CD4-positive, CD25-positive, alpha-beta regulatory T cell (primary cell): ENCODE data around the gene TPST2. TPM values are rescaled to one million over a fixed set of nuclear protein-coding genes. Genes with fewer than 3 reads are reported as not detected.
A peak's percentile ranks its signal among the peaks of the same experiment; 100 is the strongest.

Experiments used
- ATAC-seq, 2 donors: fragments of 150-1000 bp; cut with Tn5 transposase; one replicate each; pipeline ENCODE4 v1.10.0; 2021; ENCODE audit warnings: low read depth in 2 of 2, moderate number of reproducible peaks in 2 of 2, moderate library complexity in 1 of 2
- DNase-seq, 3 donors: peaks; one replicate each; pipeline versions ENCODE4 v3.0.0 to v3.0.0-alpha.2; 2012 to 2022; ENCODE audit warnings: mixed read lengths in 1 of 3
- H3K27ac ChIP-seq: one replicate; pipeline ENCODE4 v1.7.0; 2013; ENCODE audit warnings: mild to moderate bottlenecking, low read length; ENCODE audit not compliant: insufficient read depth, poor library complexity, severe bottlenecking
- H3K27me3 ChIP-seq: one replicate; pipeline ENCODE4 v1.7.0; 2013; ENCODE audit warnings: low read length; ENCODE audit not compliant: control insufficient read depth, insufficient read depth
- H3K36me3 ChIP-seq: one replicate; pipeline ENCODE4 v1.7.0; 2013; ENCODE audit warnings: mild to moderate bottlenecking, low read length, moderate library complexity; ENCODE audit not compliant: control insufficient read depth, insufficient read depth
- H3K4me1 ChIP-seq: 2 replicates; pipeline ENCODE4 v1.7.0; 2013; ENCODE audit warnings: mild to moderate bottlenecking, low read length; ENCODE audit not compliant: insufficient read depth, control insufficient read depth, poor library complexity, severe bottlenecking
- H3K4me3 ChIP-seq: one replicate; pipeline ENCODE4 v1.7.0; 2013; ENCODE audit warnings: low read depth, mild to moderate bottlenecking, low read length, moderate library complexity
- H3K9me3 ChIP-seq, 2 experiments: 1 replicate in 1 of 2; 2 replicates in 1 of 2; pipeline ENCODE4 v1.7.0; 2013; ENCODE audit warnings: low read length in 2 of 2, mild to moderate bottlenecking in 1 of 2, moderate library complexity in 1 of 2; ENCODE audit not compliant: control insufficient read depth in 2 of 2
- H3K27ac Mint-ChIP-seq, 3 donors: one replicate each; pipeline ENCODE4 v1.8.0; 2020 to 2022; ENCODE audit warnings: mild to moderate bottlenecking in 3 of 3, mixed read lengths in 3 of 3, moderate library complexity in 2 of 3
- H3K27me3 Mint-ChIP-seq: one replicate; pipeline ENCODE4 v1.8.0; 2022; ENCODE audit warnings: mild to moderate bottlenecking, mixed read lengths
- H3K36me3 Mint-ChIP-seq: one replicate; pipeline ENCODE4 v1.8.0; 2020; ENCODE audit warnings: mixed read lengths
- H3K4me1 Mint-ChIP-seq, 4 donors: one replicate each; pipeline ENCODE4 v1.8.0; 2020 to 2022; ENCODE audit warnings: mixed read lengths in 4 of 4, mild to moderate bottlenecking in 1 of 4
- H3K4me3 Mint-ChIP-seq, 4 donors: one replicate each; pipeline ENCODE4 v1.8.0; 2020 to 2022; ENCODE audit warnings: mild to moderate bottlenecking in 4 of 4, mixed read lengths in 4 of 4, moderate library complexity in 3 of 4
- H3K9me3 Mint-ChIP-seq, 7 donors: one replicate each; pipeline ENCODE4 v1.8.0; 2020 to 2022; ENCODE audit warnings: mixed read lengths in 7 of 7, mild to moderate bottlenecking in 3 of 7, moderate library complexity in 2 of 7
- polyA plus RNA-seq, 4 donors: library from polyadenylated mRNA; unstranded; fragments of 300-500 nt; fragmentation: Illumina TruSeq; gene quantifications; one replicate each; pipeline ENCODE4 v1.2.3, GENCODE V29; 2021
- total RNA-seq: library from RNA; stranded (reverse); gene quantifications from one replicate; pipeline ENCODE4 v1.2.3, GENCODE V29; 2022

TPST2 gene
- total and polyA plus RNA-seq, 5 donors from 2014 or later, result 36.0 to 64.6 (median 55.0) TPM

- H3K4me1 Mint-ChIP-seq, result peaks cover 49 to 80% (median 64%) of the 10 kb centered on the region in 4 donors
- H3K27me3 ChIP-seq, result no peaks in the 10 kb centered on the region
- H3K27ac Mint-ChIP-seq, result peak overlapping the region; percentile 28 to 99 (median 69)
- no peak overlapping the region for H3K27ac ChIP-seq
- H3K36me3 Mint-ChIP-seq, result peaks cover 26% of the 10 kb centered on the region
- peak overlapping the region; percentile 44 to 96 (median 90) for H3K4me3 Mint-ChIP-seq
- no peak overlapping the region for H3K4me3 ChIP-seq
- peaks cover 0 to 2% (median 0%) of the 10 kb centered on the region in 7 donors for H3K9me3 Mint-ChIP-seq
- DNase-seq (no peak), ATAC-seq (no peak)
- no peaks in the 10 kb centered on the region for H3K27me3 Mint-ChIP-seq
- peaks cover 15% of the 10 kb centered on the region for H3K36me3 ChIP-seq
- H3K4me1 ChIP-seq, result peaks cover 46% of the 10 kb centered on the region
- no peaks in the 10 kb centered on the region for H3K9me3 ChIP-seq
Measured at GRCh38 chr22:26481112-26481693, 108.7 kb downstream of the TPST2 start.

GRCh38 chr22:26480611-26480932, 109.4 kb downstream of the TPST2 start:
- Mint-ChIP-seq H3K9me3 (peaks cover 0 to 2% (median 0%) of the 10 kb centered on the region in 7 donors), H3K36me3 (peaks cover 24% of the 10 kb centered on the region), H3K4me1 (peaks cover 46 to 74% (median 59%) of the 10 kb centered on the region in 4 donors), H3K27me3 (no peaks in the 10 kb centered on the region), H3K4me3 (peak overlapping the region; percentile 44 to 96 (median 90)), H3K27ac (peak overlapping the region in 2 of 3 donors; percentile 28 to 44)
- no peak overlapping the region for H3K27ac ChIP-seq
- H3K4me1 ChIP-seq, result peaks cover 46% of the 10 kb centered on the region
- no peaks in the 10 kb centered on the region for H3K9me3 ChIP-seq
- ATAC-seq (no peak), DNase-seq (no peak)
- no peak overlapping the region for H3K4me3 ChIP-seq
- no peaks in the 10 kb centered on the region for H3K27me3 ChIP-seq
- peaks cover 21% of the 10 kb centered on the region for H3K36me3 ChIP-seq

DNA sequence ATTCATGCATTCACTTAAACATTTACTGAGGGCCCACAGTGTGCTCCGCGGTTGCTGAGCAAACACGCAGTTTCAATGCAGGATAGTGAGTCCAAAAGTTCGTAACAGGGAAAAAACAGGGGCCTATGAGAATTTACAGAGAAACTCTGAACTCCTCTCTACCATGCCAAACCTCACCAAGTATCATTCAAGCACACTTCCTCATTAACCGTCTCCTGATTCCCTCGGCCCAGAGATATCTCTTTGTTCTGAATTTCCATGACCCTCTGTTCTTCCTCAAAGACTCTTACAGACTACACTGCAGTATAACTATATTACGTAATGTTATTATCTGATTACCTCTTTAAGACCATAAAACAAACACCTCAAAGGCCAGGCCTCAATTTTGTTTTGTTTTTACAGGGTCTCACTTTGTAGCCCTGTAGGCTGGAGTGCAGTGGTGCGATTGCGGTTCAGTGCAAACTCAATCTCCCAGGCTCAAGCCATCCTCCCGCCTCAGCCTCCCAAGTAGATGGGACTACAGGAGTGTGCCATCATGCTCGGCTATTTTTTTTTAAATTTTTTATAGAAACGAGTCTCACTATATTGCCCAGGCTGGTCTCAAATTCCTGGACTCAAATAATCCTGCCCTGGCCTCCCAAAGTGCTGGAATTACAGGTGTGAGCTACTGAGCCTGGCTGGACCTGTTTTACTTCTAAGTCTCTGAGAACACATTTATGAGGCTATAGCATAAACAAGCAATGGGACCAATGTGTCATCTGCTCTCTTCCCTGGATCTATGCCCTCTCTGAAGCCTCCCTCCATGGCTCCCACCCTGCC, 109.9 kb downstream of the TPST2 start:
- H3K4me1 ChIP-seq, result peaks cover 42% of the 10 kb centered on the region
- peak overlapping the region; percentile 67 for H3K4me3 ChIP-seq
- ATAC-seq, result no peak
- H3K27me3 Mint-ChIP-seq, result no peaks in the 10 kb centered on the region
- no peaks in the 10 kb centered on the region for H3K27me3 ChIP-seq
- no peak overlapping the region for H3K27ac ChIP-seq
- no peaks in the 10 kb centered on the region for H3K9me3 ChIP-seq
- peaks cover 42 to 69% (median 54%) of the 10 kb centered on the region in 4 donors for H3K4me1 Mint-ChIP-seq
- peak in 1 of 3 donors; percentile 16 for DNase-seq
- H3K9me3 Mint-ChIP-seq, result peaks cover 0 to 2% (median 0%) of the 10 kb centered on the region in 7 donors
- H3K36me3 Mint-ChIP-seq, result peaks cover 25% of the 10 kb centered on the region
- peaks cover 25% of the 10 kb centered on the region for H3K36me3 ChIP-seq
- peak overlapping the region; percentile 32 to 51 (median 50) for H3K27ac Mint-ChIP-seq
- H3K4me3 Mint-ChIP-seq, result peak overlapping the region; percentile 70 to 96 (median 90)

- peak overlapping the region; percentile 26 for H3K27ac ChIP-seq
- Mint-ChIP-seq H3K4me1 (peaks cover 38 to 63% (median 51%) of the 10 kb centered on the region in 4 donors), H3K36me3 (peaks cover 32% of the 10 kb centered on the region), H3K27ac (peak overlapping the region; percentile 32 to 67 (median 51)), H3K4me3 (peak overlapping the region; percentile 70 to 90 (median 82)), H3K27me3 (no peaks in the 10 kb centered on the region), H3K9me3 (peaks cover 0 to 2% (median 0%) of the 10 kb centered on the region in 7 donors)
- no peaks in the 10 kb centered on the region for H3K27me3 ChIP-seq
- H3K9me3 ChIP-seq, result no peaks in the 10 kb centered on the region
- H3K36me3 ChIP-seq, result peaks cover 30% of the 10 kb centered on the region
- ATAC-seq (no peak), DNase-seq (peak in 1 of 3 donors; percentile 40)
- H3K4me1 ChIP-seq, result peaks cover 34% of the 10 kb centered on the region
- peak overlapping the region; percentile 67 for H3K4me3 ChIP-seq
Measured at GRCh38 chr22:26479043-26479791, 110.7 kb downstream of the TPST2 start.

DNA sequence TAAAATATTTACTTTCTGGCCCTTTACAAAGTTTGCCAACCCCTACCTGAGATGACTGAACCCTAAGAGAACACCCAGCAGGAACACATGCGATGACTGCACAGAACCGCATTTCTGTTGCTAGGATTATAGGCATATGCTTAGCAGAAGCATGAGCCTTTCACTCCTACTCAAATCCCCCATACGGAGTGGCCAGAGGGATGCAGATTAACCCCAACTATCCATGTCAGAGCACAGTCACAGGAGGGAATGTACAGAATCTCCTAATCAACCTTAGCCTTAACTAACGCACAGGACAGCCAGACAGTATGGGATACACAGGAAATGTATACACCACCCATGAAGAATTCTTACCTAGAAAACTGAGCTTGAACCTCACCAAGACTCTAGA, 112.6 kb downstream of the TPST2 start:
- Mint-ChIP-seq H3K27me3 (no peaks in the 10 kb centered on the region), H3K36me3 (peaks cover 42% of the 10 kb centered on the region), H3K4me1 (peaks cover 29 to 51% (median 40%) of the 10 kb centered on the region in 4 donors), H3K9me3 (peaks cover 0 to 2% (median 0%) of the 10 kb centered on the region in 7 donors), H3K27ac (peak overlapping the region in 1 of 3 donors; percentile 53), H3K4me3 (peak overlapping the region in 1 of 4 donors; percentile 82)
- Histone ChIP-seq H3K27ac (no peak overlapping the region), H3K4me1 (peaks cover 22% of the 10 kb centered on the region), H3K4me3 (no peak overlapping the region), H3K36me3 (peaks cover 48% of the 10 kb centered on the region), H3K9me3 (no peaks in the 10 kb centered on the region), H3K27me3 (no peaks in the 10 kb centered on the region)
- DNase-seq, result no peak
- ATAC-seq, result no peak

DNA sequence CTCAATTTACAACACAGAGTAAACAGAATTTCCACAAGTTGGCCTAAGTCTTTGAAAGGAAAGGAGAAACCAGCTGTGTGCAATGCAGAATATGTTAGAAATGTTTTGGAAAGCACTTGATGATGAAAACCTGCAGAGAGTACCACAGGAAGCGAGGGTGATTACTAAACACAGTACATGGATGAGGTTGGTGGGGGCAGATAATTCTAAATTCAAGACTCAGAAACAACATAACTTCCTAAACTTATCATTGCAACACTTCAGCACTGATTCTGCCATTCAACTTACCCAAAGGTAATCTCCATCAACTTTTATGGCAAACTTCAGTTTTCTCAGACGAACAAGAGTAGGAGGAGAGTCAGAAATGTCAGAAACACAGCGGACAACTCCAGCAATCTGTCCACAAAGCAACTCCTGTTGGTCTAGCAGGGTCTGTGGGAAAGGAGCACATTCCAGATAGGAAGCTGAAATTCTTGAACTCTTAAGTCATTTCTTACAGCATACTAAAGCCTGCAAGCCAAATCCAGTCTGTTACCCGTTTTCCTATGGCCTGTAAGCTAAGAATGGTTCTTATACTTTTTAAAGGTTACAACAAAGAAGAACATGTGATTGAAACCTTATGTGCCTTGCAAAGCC, 113.1 kb downstream of the TPST2 start:
- Mint-ChIP-seq H3K9me3 (peaks cover 0 to 2% (median 0%) of the 10 kb centered on the region in 7 donors), H3K4me1 (peaks cover 24 to 46% (median 37%) of the 10 kb centered on the region in 4 donors), H3K4me3 (peak overlapping the region in 2 of 4 donors; percentile 38 to 82), H3K27me3 (no peaks in the 10 kb centered on the region), H3K36me3 (peaks cover 43% of the 10 kb centered on the region), H3K27ac (no peak overlapping the region)
- H3K4me3 ChIP-seq, result no peak overlapping the region
- no peak for DNase-seq
- peaks cover 22% of the 10 kb centered on the region for H3K4me1 ChIP-seq
- no peak overlapping the region for H3K27ac ChIP-seq
- no peaks in the 10 kb centered on the region for H3K27me3 ChIP-seq
- no peak for ATAC-seq
- peaks cover 53% of the 10 kb centered on the region for H3K36me3 ChIP-seq
- H3K9me3 ChIP-seq, result no peaks in the 10 kb centered on the region

- no peak for DNase-seq
- H3K9me3 ChIP-seq, result no peaks in the 10 kb centered on the region
- no peak overlapping the region for H3K4me3 ChIP-seq
- no peak overlapping the region for H3K4me3 Mint-ChIP-seq
- no peak overlapping the region for H3K27ac Mint-ChIP-seq
- no peaks in the 10 kb centered on the region for H3K9me3 Mint-ChIP-seq
- peaks cover 9% of the 10 kb centered on the region for H3K4me1 ChIP-seq
- H3K27me3 ChIP-seq, result no peaks in the 10 kb centered on the region
- peaks cover 74% of the 10 kb centered on the region for H3K36me3 ChIP-seq
- peaks cover 47% of the 10 kb centered on the region for H3K36me3 Mint-ChIP-seq
- no peak for ATAC-seq
- no peak overlapping the region for H3K27ac ChIP-seq
- H3K27me3 Mint-ChIP-seq, result no peaks in the 10 kb centered on the region
- H3K4me1 Mint-ChIP-seq, result peaks cover 17 to 25% (median 24%) of the 10 kb centered on the region in 4 donors
Measured at GRCh38 chr22:26474682-26475081, 115.2 kb downstream of the TPST2 start.
